Central memory CD4-positive, alpha-beta T cell (primary cell): Measurements from ENCODE around the gene LMX1B.
A peak's percentile ranks its signal among the peaks of the same experiment; 100 is the strongest.
"Not testable (repeated sequence)": the region's sequence is repeated elsewhere in the genome, so short reads cannot be mapped to it uniquely, and the experiment has no call there.

Experiments
- DNase-seq: peaks from one replicate; pipeline ENCODE4 v3.0.0; 2022

Gene LMX1B

GRCh38 chr9:126700903-126701812, 87.4 kb downstream of the LMX1B start:
- DNase-seq: no peak

GRCh38 chr9:126701813-126702140, 88.0 kb downstream of the LMX1B start:
- DNase-seq: no peak

GRCh38 chr9:126702151-126703001, 88.6 kb downstream of the LMX1B start:
- DNase-seq: no peak

- DNase-seq: no peak
Measured at GRCh38 chr9:126703002-126703865, 89.5 kb downstream of the LMX1B start.

GRCh38 chr9:126703866-126704156, 90.1 kb downstream of the LMX1B start:
- no peak for DNase-seq

- DNase-seq: no peak
Measured at GRCh38 chr9:126704157-126704891, 90.6 kb downstream of the LMX1B start.

GRCh38 chr9:126704892-126705766, 91.4 kb downstream of the LMX1B start:
- peak; percentile 77 for DNase-seq

- peak; percentile 46 for DNase-seq
Measured at GRCh38 chr9:126705767-126706697, 92.3 kb downstream of the LMX1B start.

- no peak for DNase-seq
Measured at GRCh38 chr9:126706698-126707053, 92.9 kb downstream of the LMX1B start.

- no peak for DNase-seq
Measured at GRCh38 chr9:126707083-126707482, 93.4 kb downstream of the LMX1B start.

GRCh38 chr9:126707712-126708111, 94.0 kb downstream of the LMX1B start:
- not testable (repeated sequence) for DNase-seq

- no peak for DNase-seq
Measured at GRCh38 chr9:126708178-126708577, 94.5 kb downstream of the LMX1B start.

- no peak for DNase-seq
Measured at GRCh38 chr9:126709241-126709640, 95.5 kb downstream of the LMX1B start.

- no peak for DNase-seq
Measured at GRCh38 chr9:126715382-126715781, 101.7 kb downstream of the LMX1B start.

- not testable (repeated sequence) for DNase-seq
Measured at GRCh38 chr9:126717441-126717840, 103.7 kb downstream of the LMX1B start.

- DNase-seq: peak; percentile 92
Measured at GRCh38 chr9:126719618-126720031, 105.9 kb downstream of the LMX1B start.

GRCh38 chr9:126720036-126720435, 106.3 kb downstream of the LMX1B start:
- DNase-seq: no peak

- no peak for DNase-seq
Measured at GRCh38 chr9:126720661-126721563, 107.2 kb downstream of the LMX1B start.

- DNase-seq: no peak
Measured at GRCh38 chr9:126721564-126721981, 107.8 kb downstream of the LMX1B start.
